HepG2 (cell line): ENCODE data around the gene CD164L2. TPM values are rescaled to one million over a fixed set of nuclear protein-coding genes. Genes with fewer than 3 reads are reported as not detected.

ENCODE experiments used
- BRCA1 ChIP-seq: sonication (generic); formaldehyde crosslinking; IDR thresholded peaks from 2 replicates; pipeline ENCODE4 v1.4.0; 2020; ENCODE audit warnings: missing genetic modification reagents
- GPN1 ChIP-seq: sonication (generic); formaldehyde crosslinking; IDR thresholded peaks from 2 replicates; pipeline ENCODE4 v1.5.1; 2020; ENCODE audit warnings: missing genetic modification reagents, borderline replicate concordance
- HDAC6 ChIP-seq: fragments of 200-600 bp; sonication (generic); IDR thresholded peaks from 2 replicates; pipeline ENCODE4 v1.7.0; 2017; ENCODE audit warnings: mild to moderate bottlenecking, antibody characterized with exemption, low read length, low read depth
- MAZ ChIP-seq, 2 experiments: sonication (generic) in 1 of 2; formaldehyde crosslinking in 1 of 2; IDR thresholded peaks; 2 replicates each; pipeline versions ENCODE4 v1.5.0 to v1.6.1; 2012 to 2020; ENCODE audit warnings: low read depth in 2 of 2, mild to moderate bottlenecking in 2 of 2, borderline replicate concordance in 1 of 2, improper control_type of control experiment in 1 of 2, low read length in 1 of 2, missing genetic modification reagents in 1 of 2, moderate library complexity in 1 of 2
- MED8 ChIP-seq: sonication (generic); formaldehyde crosslinking; IDR thresholded peaks from 2 replicates; pipeline ENCODE4 v1.8.1; 2023; ENCODE audit warnings: mild to moderate bottlenecking, missing genetic modification reagents; ENCODE audit not compliant: insufficient replicate concordance
- NCOA1 ChIP-seq: sonication (generic); formaldehyde crosslinking; IDR thresholded peaks from 2 replicates; pipeline ENCODE4 v1.9.0; 2021; ENCODE audit warnings: missing genetic modification reagents
- PHF21A ChIP-seq: sonication (generic); formaldehyde crosslinking; IDR thresholded peaks from 2 replicates; pipeline ENCODE4 v1.5.0; 2020; ENCODE audit warnings: mild to moderate bottlenecking, missing genetic modification reagents
- PRDM15 ChIP-seq: sonication (generic); formaldehyde crosslinking; IDR thresholded peaks from 2 replicates; pipeline ENCODE4 v1.4.0; 2020; ENCODE audit warnings: missing genetic modification reagents
- RELA ChIP-seq: sonication (generic); formaldehyde crosslinking; IDR thresholded peaks from 2 replicates; pipeline ENCODE4 v1.4.0; 2020; ENCODE audit warnings: missing genetic modification reagents
- SRF ChIP-seq: IDR thresholded peaks from 2 replicates; pipeline ENCODE4 v1.6.1; 2011; ENCODE audit warnings: mild to moderate bottlenecking, low read depth, low read length, moderate library complexity
- TP53 ChIP-seq: sonication (generic); formaldehyde crosslinking; conservative IDR thresholded peaks from 2 replicates; pipeline ENCODE4 v1.4.0; 2020; ENCODE audit warnings: missing genetic modification reagents
- ZFAT ChIP-seq: sonication (generic); formaldehyde crosslinking; conservative IDR thresholded peaks from 2 replicates; pipeline ENCODE4 v1.8.1; 2023; ENCODE audit warnings: missing genetic modification reagents, inconsistent platforms
- ZKSCAN5 ChIP-seq: sonication (generic); formaldehyde crosslinking; IDR thresholded peaks from 2 replicates; pipeline ENCODE4 v1.5.1; 2020; ENCODE audit warnings: mild to moderate bottlenecking, missing genetic modification reagents
- ZNF234 ChIP-seq: sonication (generic); formaldehyde crosslinking; conservative IDR thresholded peaks from 2 replicates; pipeline ENCODE4 v1.5.1; 2020; ENCODE audit warnings: mild to moderate bottlenecking, missing genetic modification reagents
- ZNF282 ChIP-seq: fragments of 450-650 bp; IDR thresholded peaks from 2 replicates; pipeline ENCODE4 v1.6.1; 2018; ENCODE audit not compliant: partially characterized antibody
- ZNF34 ChIP-seq: sonication (generic); formaldehyde crosslinking; IDR thresholded peaks from 2 replicates; pipeline ENCODE4 v1.4.0; 2020; ENCODE audit warnings: mild to moderate bottlenecking, missing genetic modification reagents, borderline replicate concordance
- ZNF549 ChIP-seq: sonication (generic); formaldehyde crosslinking; IDR thresholded peaks from 2 replicates; pipeline ENCODE4 v1.5.0; 2020; ENCODE audit warnings: missing genetic modification reagents
- ZSCAN22 ChIP-seq: sonication (generic); formaldehyde crosslinking; IDR thresholded peaks from 2 replicates; pipeline ENCODE4 v1.4.0; 2020; ENCODE audit warnings: mild to moderate bottlenecking, missing genetic modification reagents
- ZSCAN30 ChIP-seq: sonication (generic); formaldehyde crosslinking; IDR thresholded peaks from 2 replicates; pipeline ENCODE4 v1.5.0; 2020; ENCODE audit warnings: mild to moderate bottlenecking, missing genetic modification reagents
- polyA plus RNA-seq, 8 experiments: library from polyadenylated mRNA; depleted of rRNA in 3 of 8; stranded (reverse) in 7 of 8; unstranded in 1 of 8; fragments of >200 nt; fragmentation: Illumina TruSeq in 4 of 8; extraction: Trizol in 4 of 8; gene quantifications; 2 replicates each; pipeline versions ENCODE4 v1.2.1 to v1.2.3, GENCODE V29; 2011 to 2016; ENCODE audit warnings: low read depth in 4 of 8, missing spikeins in 1 of 8, mixed read lengths in 1 of 8; ENCODE audit not compliant: insufficient read depth in 1 of 8
- total RNA-seq, 5 experiments: library from RNA; depleted of rRNA; stranded (reverse); fragments of >200 nt; fragmentation: Illumina TruSeq; extraction: Trizol; gene quantifications; 2 replicates each; pipeline ENCODE4 v1.2.3, GENCODE V29; 2016; ENCODE audit warnings: low read depth in 1 of 5
- TF ChIP-seq, protein P1 (sequence below): sonication (generic); formaldehyde crosslinking; IDR thresholded peaks from 2 replicates; pipeline ENCODE4 v1.4.0; 2020; ENCODE audit warnings: mild to moderate bottlenecking, missing genetic modification reagents, borderline replicate concordance
- TF ChIP-seq, protein P2 (sequence below): sonication (generic); formaldehyde crosslinking; IDR thresholded peaks from 2 replicates; pipeline ENCODE4 v1.4.0; 2020; ENCODE audit warnings: mild to moderate bottlenecking, missing genetic modification reagents
- TF ChIP-seq, protein P3 (sequence below): sonication (generic); formaldehyde crosslinking; IDR thresholded peaks from 2 replicates; pipeline ENCODE4 v1.5.0; 2020; ENCODE audit warnings: missing genetic modification reagents

The CD164L2 gene
- total and polyA plus RNA-seq, 2 of the 13 experiments (the other 11 are each of a cell fraction or from before 2014, with no cell fraction given): not detected

GRCh38 chr1:27348861-27349783 is 34.0 kb downstream of the CD164L2 start (continued):
- TF ChIP-seq, protein P1, sequence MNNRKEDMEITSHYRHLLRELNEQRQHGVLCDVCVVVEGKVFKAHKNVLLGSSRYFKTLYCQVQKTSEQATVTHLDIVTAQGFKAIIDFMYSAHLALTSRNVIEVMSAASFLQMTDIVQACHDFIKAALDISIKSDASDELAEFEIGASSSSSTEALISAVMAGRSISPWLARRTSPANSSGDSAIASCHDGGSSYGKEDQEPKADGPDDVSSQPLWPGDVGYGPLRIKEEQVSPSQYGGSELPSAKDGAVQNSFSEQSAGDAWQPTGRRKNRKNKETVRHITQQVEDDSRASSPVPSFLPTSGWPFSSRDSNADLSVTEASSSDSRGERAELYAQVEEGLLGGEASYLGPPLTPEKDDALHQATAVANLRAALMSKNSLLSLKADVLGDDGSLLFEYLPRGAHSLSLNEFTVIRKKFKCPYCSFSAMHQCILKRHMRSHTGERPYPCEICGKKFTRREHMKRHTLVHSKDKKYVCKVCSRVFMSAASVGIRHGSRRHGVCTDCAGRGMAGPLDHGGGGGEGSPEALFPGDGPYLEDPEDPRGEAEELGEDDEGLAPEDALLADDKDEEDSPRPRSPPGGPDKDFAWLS: no peak
- TF ChIP-seq, protein P2, sequence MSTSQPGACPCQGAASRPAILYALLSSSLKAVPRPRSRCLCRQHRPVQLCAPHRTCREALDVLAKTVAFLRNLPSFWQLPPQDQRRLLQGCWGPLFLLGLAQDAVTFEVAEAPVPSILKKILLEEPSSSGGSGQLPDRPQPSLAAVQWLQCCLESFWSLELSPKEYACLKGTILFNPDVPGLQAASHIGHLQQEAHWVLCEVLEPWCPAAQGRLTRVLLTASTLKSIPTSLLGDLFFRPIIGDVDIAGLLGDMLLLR: no peak
- TF ChIP-seq MAZ (IDR thresholded peaks at IDR 0.05; ENCODE audit: borderline replicate concordance, low read depth, low read length) (peak; percentile 50; the same call in 1 of the 2 replicates), MAZ (CRISPR knock-in tag; IDR thresholded peaks at IDR 0.05; ENCODE audit: low read depth) (peak; percentile 71), TP53 (no peak), ZSCAN30 (CRISPR knock-in tag) (no peak), ZNF234 (CRISPR knock-in tag) (no peak), SRF (no peak), PRDM15 (CRISPR knock-in tag) (peak; percentile 99), ZSCAN22 (no peak), GPN1 (no peak), MED8 (CRISPR knock-in tag) (no peak), ZFAT (CRISPR knock-in tag) (no peak), PHF21A (CRISPR knock-in tag) (peak; percentile 47; the same call in 1 of the 2 replicates), HDAC6 (no peak), ZNF282 (no peak), NCOA1 (CRISPR knock-in tag) (no peak), ZNF549 (no peak), ZKSCAN5 (no peak), ZNF34 (CRISPR knock-in tag) (no peak), BRCA1 (no peak), RELA (CRISPR knock-in tag) (no peak)
- TF ChIP-seq, protein P3, sequence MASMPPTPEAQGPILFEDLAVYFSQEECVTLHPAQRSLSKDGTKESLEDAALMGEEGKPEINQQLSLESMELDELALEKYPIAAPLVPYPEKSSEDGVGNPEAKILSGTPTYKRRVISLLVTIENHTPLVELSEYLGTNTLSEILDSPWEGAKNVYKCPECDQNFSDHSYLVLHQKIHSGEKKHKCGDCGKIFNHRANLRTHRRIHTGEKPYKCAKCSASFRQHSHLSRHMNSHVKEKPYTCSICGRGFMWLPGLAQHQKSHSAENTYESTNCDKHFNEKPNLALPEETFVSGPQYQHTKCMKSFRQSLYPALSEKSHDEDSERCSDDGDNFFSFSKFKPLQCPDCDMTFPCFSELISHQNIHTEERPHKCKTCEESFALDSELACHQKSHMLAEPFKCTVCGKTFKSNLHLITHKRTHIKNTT (CRISPR knock-in tag): no peak
